ENCODE results near the gene ZNF502. TPM values are rescaled to one million over a fixed set of nuclear protein-coding genes. Genes with fewer than 3 reads are reported as not detected.

Gene ZNF502
- total RNA-seq, 1 experiment from 2014 or later = 3.6 TPM

GRCh38 chr3:44685128-44685800 is 27.2 kb upstream of the ZNF502 start (continued):
- TF ChIP-seq ZNF317 (CRISPR knock-in tag; IDR thresholded peaks at IDR 0.05; ENCODE audit: borderline replicate concordance, low read depth) (no peak), FOXJ3 (CRISPR knock-in tag; IDR thresholded peaks at IDR 0.05; ENCODE audit: borderline replicate concordance) (no peak), FOXP4 (CRISPR knock-in tag; IDR thresholded peaks at IDR 0.05) (peak; percentile 30; the same call in 1 of the 2 replicates), ZNF425 (CRISPR knock-in tag; conservative IDR thresholded peaks at IDR 0.05) (no peak), EMX1 (CRISPR knock-in tag; IDR thresholded peaks at IDR 0.05) (no peak), ATF6 (CRISPR knock-in tag; IDR thresholded peaks at IDR 0.05) (no peak), MYBL2 (CRISPR knock-in tag; IDR thresholded peaks at IDR 0.05) (0 out of 2 replicates have a peak, but pooled peaks have one; percentile 31), HMGXB4 (CRISPR knock-in tag; IDR thresholded peaks at IDR 0.05) (no peak), AFF4 (CRISPR knock-in tag; IDR thresholded peaks at IDR 0.05; ENCODE audit: borderline replicate concordance) (no peak), ERG (CRISPR knock-in tag; IDR thresholded peaks at IDR 0.05) (no peak), ETV6 (CRISPR knock-in tag; IDR thresholded peaks at IDR 0.05) (0 out of 2 replicates have a peak, but pooled peaks have one; percentile 51), ZMAT4 (CRISPR knock-in tag; IDR thresholded peaks at IDR 0.05) (no peak), ARID4B (CRISPR knock-in tag; IDR thresholded peaks at IDR 0.05; ENCODE audit: borderline replicate concordance) (peak; percentile 89; the same call in 1 of the 2 replicates), AR (CRISPR knock-in tag; IDR thresholded peaks at IDR 0.05) (no peak), ATF3 (CRISPR knock-in tag; conservative IDR thresholded peaks at IDR 0.05) (no peak)

Measured in WTC11 (cell line).